ENCODE results near the gene SLC23A2. TPM values are rescaled to one million over a fixed set of nuclear protein-coding genes. Genes with fewer than 3 reads are reported as not detected.

The SLC23A2 gene
- total RNA-seq, 1 experiment from 2014 or later: 16.3 TPM

DNA sequence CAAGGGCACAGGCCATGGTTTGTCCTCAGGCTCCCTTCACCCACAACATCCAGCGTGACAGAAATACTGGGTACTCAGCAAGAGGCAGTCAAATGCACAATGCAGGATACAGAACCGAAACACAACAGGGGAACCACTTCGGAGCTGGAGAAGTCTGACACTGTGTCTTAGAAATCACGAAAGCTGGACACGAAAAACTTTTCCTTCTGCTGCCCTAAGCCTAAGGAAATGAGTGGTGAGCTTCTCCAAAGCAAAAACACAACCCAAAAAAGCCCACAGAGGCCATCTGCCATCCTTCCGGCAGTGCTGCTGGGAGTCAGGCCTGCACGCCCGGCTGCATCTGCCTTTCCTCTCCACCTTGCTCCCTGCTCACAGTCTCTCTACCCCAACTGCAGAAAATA lies 106.3 kb downstream of the SLC23A2 start:
- no peak overlapping the region for H3K27ac ChIP-seq (ENCODE audit: low read depth, low read length)
- no peaks in the 10 kb centered on the region for H3K79me2 ChIP-seq (ENCODE audit: insufficient read depth, low read length)
- DNase-seq (ENCODE audit: low read depth, low spot score): no peak
- peaks cover 0 to 3% of the 10 kb centered on the region in 2 experiments; a peak in 1 of 4 replicates for H3K36me3 ChIP-seq (ENCODE audit: control insufficient read depth in 1 of 2, insufficient read depth in 2 of 2, low read length in 2 of 2)
- BruUV-seq (replicated peaks): no TSS peak
- H3K9me2 ChIP-seq (ENCODE audit: insufficient read depth): no peaks in the 10 kb centered on the region
- intact Hi-C loops (cut with micrococcal nuclease): no loop called here
- no peak for ATAC-seq
- no peak for TF ChIP-seq YY1 (IDR thresholded peaks at IDR 0.05; ENCODE audit: extremely low read depth, insufficient replicate concordance, low read depth, low read length)
- no peak for TF ChIP-seq SIN3A (IDR thresholded peaks at IDR 0.05; ENCODE audit: low read depth)
- no peak for TF ChIP-seq ATF3 (IDR thresholded peaks at IDR 0.05)
- TF ChIP-seq EGR1 (IDR thresholded peaks at IDR 0.05; ENCODE audit: low read depth): no peak
- no peak for TF ChIP-seq ZNF274 (IDR thresholded peaks at IDR 0.05; ENCODE audit: low read depth, low read length)
- TF ChIP-seq, protein P1, sequence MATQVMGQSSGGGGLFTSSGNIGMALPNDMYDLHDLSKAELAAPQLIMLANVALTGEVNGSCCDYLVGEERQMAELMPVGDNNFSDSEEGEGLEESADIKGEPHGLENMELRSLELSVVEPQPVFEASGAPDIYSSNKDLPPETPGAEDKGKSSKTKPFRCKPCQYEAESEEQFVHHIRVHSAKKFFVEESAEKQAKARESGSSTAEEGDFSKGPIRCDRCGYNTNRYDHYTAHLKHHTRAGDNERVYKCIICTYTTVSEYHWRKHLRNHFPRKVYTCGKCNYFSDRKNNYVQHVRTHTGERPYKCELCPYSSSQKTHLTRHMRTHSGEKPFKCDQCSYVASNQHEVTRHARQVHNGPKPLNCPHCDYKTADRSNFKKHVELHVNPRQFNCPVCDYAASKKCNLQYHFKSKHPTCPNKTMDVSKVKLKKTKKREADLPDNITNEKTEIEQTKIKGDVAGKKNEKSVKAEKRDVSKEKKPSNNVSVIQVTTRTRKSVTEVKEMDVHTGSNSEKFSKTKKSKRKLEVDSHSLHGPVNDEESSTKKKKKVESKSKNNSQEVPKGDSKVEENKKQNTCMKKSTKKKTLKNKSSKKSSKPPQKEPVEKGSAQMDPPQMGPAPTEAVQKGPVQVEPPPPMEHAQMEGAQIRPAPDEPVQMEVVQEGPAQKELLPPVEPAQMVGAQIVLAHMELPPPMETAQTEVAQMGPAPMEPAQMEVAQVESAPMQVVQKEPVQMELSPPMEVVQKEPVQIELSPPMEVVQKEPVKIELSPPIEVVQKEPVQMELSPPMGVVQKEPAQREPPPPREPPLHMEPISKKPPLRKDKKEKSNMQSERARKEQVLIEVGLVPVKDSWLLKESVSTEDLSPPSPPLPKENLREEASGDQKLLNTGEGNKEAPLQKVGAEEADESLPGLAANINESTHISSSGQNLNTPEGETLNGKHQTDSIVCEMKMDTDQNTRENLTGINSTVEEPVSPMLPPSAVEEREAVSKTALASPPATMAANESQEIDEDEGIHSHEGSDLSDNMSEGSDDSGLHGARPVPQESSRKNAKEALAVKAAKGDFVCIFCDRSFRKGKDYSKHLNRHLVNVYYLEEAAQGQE (IDR thresholded peaks at IDR 0.05; ENCODE audit: low read depth): no peak
- no peak for TF ChIP-seq TCF7L2 (IDR thresholded peaks at IDR 0.05; ENCODE audit: borderline replicate concordance, extremely low read depth, insufficient read depth, insufficient read length)
- POLR2A ChIA-PET: no interaction called here
- RAD21 ChIA-PET (ENCODE audit: low non-redundant PET in 1 of 2, low total read pairs in 2 of 2, uncharacterized antibody in 2 of 2, unreplicated experiment in 2 of 2): no interaction called here
- no peak overlapping the region for H3K4me3 ChIP-seq (replicated peaks in 1 of 2; ENCODE audit: low read depth in 1 of 2, low read length in 2 of 2)
- H3K27me3 ChIP-seq (ENCODE audit: insufficient read depth, low read length): no peaks in the 10 kb centered on the region
- H2AFZ ChIP-seq (ENCODE audit: low read depth, low read length, poor library complexity, severe bottlenecking): no peak overlapping the region
- peaks cover 12 to 30% of the 10 kb centered on the region in 2 experiments for H3K4me1 ChIP-seq (ENCODE audit: control insufficient read depth in 1 of 2, insufficient read depth in 2 of 2, low read length in 2 of 2)
- CTCF ChIA-PET: no interaction called here
- H3K4me2 ChIP-seq (ENCODE audit: low read length): no peak overlapping the region
- no peaks in the 10 kb centered on the region for H4K20me1 ChIP-seq (ENCODE audit: insufficient read depth)
- H3K9ac ChIP-seq (ENCODE audit: low read length): no peak overlapping the region
- H3K9me3 ChIP-seq (ENCODE audit: control insufficient read depth in 1 of 2, insufficient read depth in 1 of 2, low read depth in 1 of 2, low read length in 2 of 2): no peaks in the 10 kb centered on the region
